RWPE2 (cell line): ENCODE results near the gene FIP1L1.

Experiments
- ATAC-seq: fragments of 200-7000 bp; cut with Tn5 transposase; 3 replicates; pipeline ENCODE4 v1.9.1; 2021; ENCODE audit warnings: low read depth
- DNase-seq: peaks from one replicate; pipeline ENCODE4 v3.0.0-alpha.2; 2020; ENCODE audit warnings: low spot score
- H3K27ac ChIP-seq: fragments of 450-650 bp; 2 replicates; pipeline ENCODE4 v1.5.1; 2017; ENCODE audit warnings: mild to moderate bottlenecking; ENCODE audit not compliant: poor library complexity, severe bottlenecking
- H3K27me3 ChIP-seq: fragments of 250-450 bp; sonication (Bioruptor Pico); 2 replicates; pipeline ENCODE4 v1.5.1; 2021; ENCODE audit warnings: mild to moderate bottlenecking, moderate library complexity; ENCODE audit not compliant: insufficient read depth, poor library complexity, severe bottlenecking
- H3K36me3 ChIP-seq: fragments of 250-450 bp; sonication (Bioruptor Pico); 2 replicates; pipeline ENCODE4 v1.5.1; 2020; ENCODE audit warnings: low read depth, mild to moderate bottlenecking, moderate library complexity
- H3K4me1 ChIP-seq: fragments of 250-450 bp; sonication (Bioruptor Pico); 2 replicates; pipeline ENCODE4 v1.5.1; 2021; ENCODE audit warnings: mild to moderate bottlenecking, moderate library complexity; ENCODE audit not compliant: insufficient read depth, poor library complexity, severe bottlenecking
- H3K4me3 ChIP-seq: fragments of 250-450 bp; sonication (Bioruptor Pico); 2 replicates; pipeline ENCODE4 v1.5.1; 2021; ENCODE audit warnings: mild to moderate bottlenecking, moderate library complexity; ENCODE audit not compliant: severe bottlenecking
- H3K9me3 ChIP-seq: fragments of 250-450 bp; sonication (Bioruptor Pico); 2 replicates; pipeline ENCODE4 v1.5.1; 2021; ENCODE audit warnings: mild to moderate bottlenecking, moderate library complexity; ENCODE audit not compliant: severe bottlenecking
- CTCF ChIP-seq: fragments of 450-650 bp; IDR thresholded peaks from one replicate; pipeline ENCODE4 v1.5.1; 2017; ENCODE audit warnings: mild to moderate bottlenecking, moderate library complexity; ENCODE audit not compliant: poor library complexity, severe bottlenecking

The FIP1L1 gene

GRCh38 chr4:53348046-53348445 is 29.4 kb upstream of the FIP1L1 start:
- Histone ChIP-seq H3K27me3 (no peaks in the 10 kb centered on the region), H3K9me3 (no peaks in the 10 kb centered on the region), H3K27ac (peak overlapping the region; percentile 58), H3K4me1 (peaks cover 12% of the 10 kb centered on the region), H3K36me3 (peaks cover 13% of the 10 kb centered on the region; the same call in 1 of the 2 replicates), H3K4me3 (no peak overlapping the region)
- TF ChIP-seq CTCF = no peak
- ATAC-seq = no peak
- no peak for DNase-seq

GRCh38 chr4:53349091-53349491 is 28.4 kb upstream of the FIP1L1 start:
- ATAC-seq (no peak), DNase-seq (no peak)
- Histone ChIP-seq H3K9me3 (no peaks in the 10 kb centered on the region), H3K4me3 (no peak overlapping the region), H3K27me3 (no peaks in the 10 kb centered on the region), H3K36me3 (peaks cover 13% of the 10 kb centered on the region; the same call in 1 of the 2 replicates), H3K27ac (no peak overlapping the region), H3K4me1 (peaks cover 12% of the 10 kb centered on the region)
- TF ChIP-seq CTCF = no peak

GRCh38 chr4:53354012-53354722 is 23.3 kb upstream of the FIP1L1 start:
- Histone ChIP-seq H3K9me3 (no peaks in the 10 kb centered on the region), H3K4me3 (no peak overlapping the region), H3K36me3 (peaks cover 10% of the 10 kb centered on the region; the same call in 1 of the 2 replicates), H3K27ac (no peak overlapping the region), H3K27me3 (no peaks in the 10 kb centered on the region), H3K4me1 (no peaks in the 10 kb centered on the region)
- no peak for TF ChIP-seq CTCF
- no peak for ATAC-seq
- no peak for DNase-seq

GRCh38 chr4:53355930-53356521 is 21.4 kb upstream of the FIP1L1 start:
- Histone ChIP-seq H3K4me1 (no peaks in the 10 kb centered on the region), H3K9me3 (no peaks in the 10 kb centered on the region), H3K36me3 (peaks cover 10% of the 10 kb centered on the region; the same call in 1 of the 2 replicates), H3K27me3 (no peaks in the 10 kb centered on the region), H3K27ac (no peak overlapping the region), H3K4me3 (no peak overlapping the region)
- no peak for TF ChIP-seq CTCF
- DNase-seq (no peak), ATAC-seq (no peak)

- DNase-seq (no peak), ATAC-seq (no peak)
- Histone ChIP-seq H3K9me3 (no peaks in the 10 kb centered on the region), H3K27ac (no peak overlapping the region), H3K4me3 (no peak overlapping the region), H3K4me1 (peaks cover 5% of the 10 kb centered on the region), H3K27me3 (no peaks in the 10 kb centered on the region), H3K36me3 (no peaks in the 10 kb centered on the region)
- TF ChIP-seq CTCF = no peak
Measured at GRCh38 chr4:53361451-53361850, 16.0 kb upstream of the FIP1L1 start.
